DND-41 (cell line): Measurements from ENCODE around the gene RHOU.

Experiments
- ATAC-seq: fragments of 200-7000 bp; cut with Tn5 transposase; 3 replicates; pipeline ENCODE4 v1.9.1; 2021; ENCODE audit warnings: low read depth; ENCODE audit not compliant: insufficient read depth
- DNase-seq: peaks from one replicate; pipeline ENCODE4 v3.0.0-alpha.2; 2020
- H2AFZ ChIP-seq: 2 replicates; pipeline ENCODE4 v1.6.0; 2012; ENCODE audit warnings: low read depth, low read length
- H3K27ac ChIP-seq: 2 replicates; pipeline ENCODE4 v1.5.1; 2012; ENCODE audit warnings: low read length, inconsistent platforms
- H3K27me3 ChIP-seq: fragments of 200-600 bp; sonication (generic); 2 replicates; pipeline ENCODE4 v1.6.0; 2012; ENCODE audit warnings: low read length, mild to moderate bottlenecking, inconsistent platforms; ENCODE audit not compliant: insufficient read depth, poor library complexity
- H3K36me3 ChIP-seq: 2 replicates; pipeline ENCODE4 v1.5.1; 2012; ENCODE audit warnings: low read length, inconsistent platforms; ENCODE audit not compliant: insufficient read depth
- H3K4me1 ChIP-seq: 2 replicates; pipeline ENCODE4 v1.5.1; 2012; ENCODE audit warnings: mild to moderate bottlenecking, low read length; ENCODE audit not compliant: insufficient read depth
- H3K4me2 ChIP-seq: 2 replicates; pipeline ENCODE4 v1.6.0; 2012; ENCODE audit warnings: mild to moderate bottlenecking, moderate library complexity, low read length, inconsistent platforms; ENCODE audit not compliant: insufficient read depth
- H3K4me3 ChIP-seq, 2 experiments: fragments of 200-600 bp in 1 of 2; shearing (Covaris generic) in 1 of 2; 2 replicates each; pipeline ENCODE4 v1.5.1; 2012 to 2016; ENCODE audit warnings: inconsistent platforms in 2 of 2, low read length in 2 of 2, mild to moderate bottlenecking in 2 of 2, low read depth in 1 of 2, moderate library complexity in 1 of 2
- H3K79me2 ChIP-seq: 2 replicates; pipeline ENCODE4 v1.6.0; 2012; ENCODE audit warnings: low read length, inconsistent platforms; ENCODE audit not compliant: insufficient read depth
- H3K9ac ChIP-seq: 2 replicates; pipeline ENCODE4 v1.6.0; 2012; ENCODE audit warnings: low read depth, mild to moderate bottlenecking, inconsistent platforms, low read length, moderate library complexity
- H3K9me3 ChIP-seq: 2 replicates; pipeline ENCODE4 v1.5.1; 2012; ENCODE audit warnings: low read length, moderate library complexity, mild to moderate bottlenecking, inconsistent platforms; ENCODE audit not compliant: insufficient read depth, severe bottlenecking
- H4K20me1 ChIP-seq: 2 replicates; pipeline ENCODE4 v1.6.0; 2012; ENCODE audit warnings: low read length; ENCODE audit not compliant: insufficient read depth
- CTCF ChIP-seq: IDR thresholded peaks from 2 replicates; pipeline ENCODE4 v1.5.1; 2012; ENCODE audit warnings: borderline replicate concordance, low read length, moderate library complexity, mild to moderate bottlenecking; ENCODE audit not compliant: poor library complexity, severe bottlenecking; ENCODE audit errors: extremely low read depth
- EZH2 ChIP-seq: IDR thresholded peaks from 3 replicates; pipeline ENCODE4 v1.6.1; 2012; ENCODE audit warnings: borderline replicate concordance, low read depth, mild to moderate bottlenecking, moderate library complexity, low read length, inconsistent platforms; ENCODE audit not compliant: severe bottlenecking

The RHOU gene

DNA sequence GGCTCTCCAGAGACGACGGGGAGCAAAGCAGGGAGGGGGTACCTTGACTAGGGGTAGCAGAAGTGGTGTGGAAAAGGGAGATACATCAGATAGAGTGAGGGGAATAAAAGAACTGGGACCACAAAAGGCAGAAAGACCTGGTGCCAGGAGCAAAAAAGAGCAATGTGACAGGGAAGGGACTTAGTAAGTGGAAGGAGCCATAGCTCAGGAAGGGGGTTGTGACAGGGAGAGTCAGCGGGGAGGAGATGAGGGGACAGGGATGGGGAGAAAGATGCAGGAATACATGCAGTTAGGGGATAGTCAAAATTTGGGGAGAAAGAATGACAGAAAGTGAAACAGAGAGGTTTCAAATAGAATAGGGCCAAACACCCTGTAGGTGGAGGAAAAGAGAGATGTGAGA is 20.5 kb downstream of the RHOU start:
- Histone ChIP-seq H3K9ac (no peak overlapping the region), H3K9me3 (no peaks in the 10 kb centered on the region), H4K20me1 (no peaks in the 10 kb centered on the region), H3K36me3 (no peaks in the 10 kb centered on the region), H3K4me2 (no peak overlapping the region), H2AFZ (no peak overlapping the region), H3K79me2 (no peaks in the 10 kb centered on the region), H3K4me1 (no peaks in the 10 kb centered on the region), H3K4me3 (no peak overlapping the region), H3K27me3 (peaks cover 15% of the 10 kb centered on the region), H3K27ac (no peak overlapping the region)
- TF ChIP-seq EZH2: no peak
- no peak for TF ChIP-seq CTCF
- no peak for ATAC-seq
- DNase-seq: no peak

- H3K36me3 ChIP-seq: no peaks in the 10 kb centered on the region
- H3K9ac ChIP-seq: no peak overlapping the region
- H3K4me2 ChIP-seq: no peak overlapping the region
- H2AFZ ChIP-seq: no peak overlapping the region
- no peak for DNase-seq
- peaks cover 11% of the 10 kb centered on the region for H3K27me3 ChIP-seq
- ATAC-seq: no peak
- no peaks in the 10 kb centered on the region for H3K79me2 ChIP-seq
- H4K20me1 ChIP-seq: no peaks in the 10 kb centered on the region
- TF ChIP-seq EZH2 (no peak), CTCF (no peak)
- no peaks in the 10 kb centered on the region for H3K4me1 ChIP-seq
- no peaks in the 10 kb centered on the region for H3K9me3 ChIP-seq
- H3K4me3 ChIP-seq: no peak overlapping the region
- no peak overlapping the region for H3K27ac ChIP-seq
These were observed 21.2 kb downstream of the RHOU start for GRCh38 chr1:228756457-228756856.

GRCh38 chr1:228758447-228758846 is 23.2 kb downstream of the RHOU start:
- Histone ChIP-seq H3K4me3 (no peak overlapping the region), H3K4me1 (no peaks in the 10 kb centered on the region), H3K9me3 (no peaks in the 10 kb centered on the region), H3K36me3 (no peaks in the 10 kb centered on the region), H3K9ac (no peak overlapping the region), H3K4me2 (no peak overlapping the region), H3K27ac (no peak overlapping the region), H3K27me3 (peaks cover 17% of the 10 kb centered on the region), H2AFZ (no peak overlapping the region), H4K20me1 (no peaks in the 10 kb centered on the region), H3K79me2 (no peaks in the 10 kb centered on the region)
- TF ChIP-seq CTCF (no peak), EZH2 (no peak)
- ATAC-seq (no peak), DNase-seq (no peak)

DNA sequence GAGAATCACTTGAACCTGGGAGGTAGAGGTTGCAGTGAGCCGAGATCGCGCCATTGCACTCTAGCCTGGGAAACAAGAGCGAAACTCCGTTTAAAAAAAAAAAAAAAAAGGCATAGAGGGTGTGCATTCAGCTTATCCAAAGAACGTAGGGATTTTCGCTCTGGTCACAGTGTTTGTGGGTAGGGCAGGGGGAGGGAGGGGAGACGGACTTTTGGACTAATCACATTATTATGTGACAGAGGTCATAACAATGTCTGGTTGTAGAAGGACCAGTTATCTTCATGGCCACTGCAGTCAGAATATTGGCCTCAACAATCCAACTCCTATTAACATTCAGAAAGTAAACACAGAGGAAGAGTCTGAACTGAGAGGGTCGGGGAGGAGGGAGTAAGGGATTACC is 25.7 kb downstream of the RHOU start:
- no peak overlapping the region for H2AFZ ChIP-seq
- H4K20me1 ChIP-seq: no peaks in the 10 kb centered on the region
- H3K27me3 ChIP-seq: peaks cover 33% of the 10 kb centered on the region
- no peaks in the 10 kb centered on the region for H3K36me3 ChIP-seq
- no peaks in the 10 kb centered on the region for H3K4me1 ChIP-seq
- no peak overlapping the region for H3K9ac ChIP-seq
- no peaks in the 10 kb centered on the region for H3K9me3 ChIP-seq
- H3K4me2 ChIP-seq: no peak overlapping the region
- no peak overlapping the region for H3K27ac ChIP-seq
- H3K4me3 ChIP-seq: no peak overlapping the region
- no peak for DNase-seq
- ATAC-seq: no peak
- TF ChIP-seq CTCF: no peak
- TF ChIP-seq EZH2: no peak
- no peaks in the 10 kb centered on the region for H3K79me2 ChIP-seq
